GM18870 (cell line): Measurements from ENCODE around the gene CHD1.

ENCODE experiments used
- ATAC-seq: cut with Tn5 transposase; IDR thresholded peaks from one replicate; pipeline ENCODE4 v1.9.1; 2021; ENCODE audit warnings: moderate library complexity; ENCODE audit not compliant: unreplicated experiment

The CHD1 gene

GRCh38 chr5:98905857-98906688 is 22.7 kb downstream of the CHD1 start:
- ATAC-seq: peak; percentile 51

- ATAC-seq: no peak
Observed at GRCh38 chr5:98904780-98905179, 24.0 kb downstream of the CHD1 start.

GRCh38 chr5:98902733-98903132 is 26.1 kb downstream of the CHD1 start:
- no peak for ATAC-seq

- ATAC-seq: no peak
Observed at GRCh38 chr5:98899456-98899855, 29.4 kb downstream of the CHD1 start.

GRCh38 chr5:98898743-98899142 is 30.1 kb downstream of the CHD1 start:
- ATAC-seq: no peak

GRCh38 chr5:98891591-98891990 is 37.2 kb downstream of the CHD1 start:
- no peak for ATAC-seq

GRCh38 chr5:98880598-98880997 is 48.2 kb downstream of the CHD1 start:
- no peak for ATAC-seq

GRCh38 chr5:98880151-98880550 is 48.7 kb downstream of the CHD1 start:
- ATAC-seq: no peak

- no peak for ATAC-seq
Observed at GRCh38 chr5:98877600-98877999, 51.2 kb downstream of the CHD1 start.

GRCh38 chr5:98872674-98873073 is 56.1 kb downstream of the CHD1 start:
- ATAC-seq: no peak

- no peak for ATAC-seq
Observed at GRCh38 chr5:98865690-98866089, 63.1 kb downstream of the CHD1 start.

- ATAC-seq: no peak
Observed at GRCh38 chr5:98847054-98847453, 81.8 kb downstream of the CHD1 start.

GRCh38 chr5:98846520-98846919 is 82.3 kb downstream of the CHD1 start:
- no peak for ATAC-seq

- ATAC-seq: no peak
Observed at GRCh38 chr5:98845878-98846277, 82.9 kb downstream of the CHD1 start.

GRCh38 chr5:98844865-98845264 is 83.9 kb downstream of the CHD1 start:
- ATAC-seq: no peak

GRCh38 chr5:98843481-98843880 is 85.3 kb downstream of the CHD1 start:
- ATAC-seq: no peak

GRCh38 chr5:98840946-98841345 is 87.9 kb downstream of the CHD1 start:
- no peak for ATAC-seq

GRCh38 chr5:98839469-98840383 is 89.1 kb downstream of the CHD1 start:
- no peak for ATAC-seq

- no peak for ATAC-seq
Observed at GRCh38 chr5:98836175-98836574, 92.6 kb downstream of the CHD1 start.

GRCh38 chr5:98827588-98828284 is 101.1 kb downstream of the CHD1 start:
- no peak for ATAC-seq

GRCh38 chr5:98827161-98827560 is 101.6 kb downstream of the CHD1 start:
- ATAC-seq: peak; percentile 48
